Measurements from ENCODE around the gene CYB5R4.

Gene CYB5R4

DNA sequence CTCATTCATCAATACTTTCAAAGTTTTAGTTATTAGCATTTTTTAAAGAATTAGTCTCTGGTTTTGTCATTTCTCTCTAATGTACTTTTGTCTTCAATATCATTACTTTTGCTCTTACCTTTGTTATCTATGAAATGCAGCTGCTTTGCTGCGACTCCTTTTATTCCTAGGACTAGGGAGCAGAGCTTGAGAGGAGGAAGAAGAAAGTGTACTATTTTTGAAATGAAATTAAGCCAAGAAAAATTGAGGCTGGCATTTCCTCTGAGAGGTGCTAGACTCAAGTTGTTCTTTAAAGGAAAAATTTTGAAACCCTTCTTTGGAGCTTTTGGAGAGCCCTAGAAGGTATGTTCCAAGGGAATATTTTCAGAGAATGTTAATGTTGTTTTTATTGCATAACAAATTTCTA is 125.8 kb downstream of the CYB5R4 start:
- no peak overlapping the region for H3K27ac ChIP-seq
- TF ChIP-seq, protein P1, sequence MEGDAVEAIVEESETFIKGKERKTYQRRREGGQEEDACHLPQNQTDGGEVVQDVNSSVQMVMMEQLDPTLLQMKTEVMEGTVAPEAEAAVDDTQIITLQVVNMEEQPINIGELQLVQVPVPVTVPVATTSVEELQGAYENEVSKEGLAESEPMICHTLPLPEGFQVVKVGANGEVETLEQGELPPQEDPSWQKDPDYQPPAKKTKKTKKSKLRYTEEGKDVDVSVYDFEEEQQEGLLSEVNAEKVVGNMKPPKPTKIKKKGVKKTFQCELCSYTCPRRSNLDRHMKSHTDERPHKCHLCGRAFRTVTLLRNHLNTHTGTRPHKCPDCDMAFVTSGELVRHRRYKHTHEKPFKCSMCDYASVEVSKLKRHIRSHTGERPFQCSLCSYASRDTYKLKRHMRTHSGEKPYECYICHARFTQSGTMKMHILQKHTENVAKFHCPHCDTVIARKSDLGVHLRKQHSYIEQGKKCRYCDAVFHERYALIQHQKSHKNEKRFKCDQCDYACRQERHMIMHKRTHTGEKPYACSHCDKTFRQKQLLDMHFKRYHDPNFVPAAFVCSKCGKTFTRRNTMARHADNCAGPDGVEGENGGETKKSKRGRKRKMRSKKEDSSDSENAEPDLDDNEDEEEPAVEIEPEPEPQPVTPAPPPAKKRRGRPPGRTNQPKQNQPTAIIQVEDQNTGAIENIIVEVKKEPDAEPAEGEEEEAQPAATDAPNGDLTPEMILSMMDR (conservative IDR thresholded peaks at IDR 0.05), result no peak

DNA sequence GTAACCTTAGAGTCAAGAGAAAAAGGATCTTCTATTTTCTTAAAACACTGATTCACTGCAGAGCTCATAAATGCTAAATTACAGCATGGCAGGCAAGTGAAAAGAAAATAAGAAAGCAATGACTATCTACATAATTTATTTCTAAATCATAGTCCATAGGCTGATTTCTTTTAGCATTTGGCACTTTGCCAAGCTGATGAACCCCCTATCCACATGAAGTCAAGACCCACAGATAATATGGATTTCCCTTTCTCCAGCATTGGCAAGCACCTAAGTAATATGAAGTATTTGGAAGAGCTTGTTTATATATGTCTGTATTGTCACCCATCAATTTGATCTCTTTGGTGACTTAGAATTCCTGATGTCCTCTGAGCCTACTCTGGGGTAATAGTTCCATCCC is 126.2 kb downstream of the CYB5R4 start:
- no peak overlapping the region for H3K27ac ChIP-seq
- TF ChIP-seq, protein P1 (conservative IDR thresholded peaks at IDR 0.05), result no peak

DNA sequence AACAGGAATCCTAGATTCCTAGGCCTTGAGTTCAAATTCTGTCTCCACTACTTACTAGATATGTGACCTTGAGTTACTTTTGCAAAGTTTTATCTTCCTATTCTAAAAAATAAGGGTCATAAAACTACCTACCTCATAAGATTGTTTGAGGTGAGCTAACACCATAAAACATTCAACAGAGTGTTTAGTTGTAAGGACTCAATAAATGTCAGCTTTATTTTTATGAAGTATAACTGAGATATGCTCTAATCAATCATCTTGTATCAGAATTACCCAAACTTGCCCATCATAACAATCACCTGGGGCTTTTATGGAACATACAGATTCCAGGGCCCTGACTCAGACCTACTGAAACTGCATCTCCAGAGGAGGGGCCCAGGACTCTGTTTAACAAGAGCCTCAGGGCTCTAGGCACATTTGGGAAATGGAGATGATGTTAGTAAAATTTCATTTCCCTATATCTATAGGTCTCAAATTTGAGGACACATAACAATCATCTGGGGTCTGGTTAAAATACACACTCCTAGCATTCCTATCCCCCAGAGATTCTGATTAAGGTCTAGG is 138.6 kb downstream of the CYB5R4 start:
- TF ChIP-seq, protein P1 (conservative IDR thresholded peaks at IDR 0.05), result no peak
- no peak overlapping the region for H3K27ac ChIP-seq

DNA sequence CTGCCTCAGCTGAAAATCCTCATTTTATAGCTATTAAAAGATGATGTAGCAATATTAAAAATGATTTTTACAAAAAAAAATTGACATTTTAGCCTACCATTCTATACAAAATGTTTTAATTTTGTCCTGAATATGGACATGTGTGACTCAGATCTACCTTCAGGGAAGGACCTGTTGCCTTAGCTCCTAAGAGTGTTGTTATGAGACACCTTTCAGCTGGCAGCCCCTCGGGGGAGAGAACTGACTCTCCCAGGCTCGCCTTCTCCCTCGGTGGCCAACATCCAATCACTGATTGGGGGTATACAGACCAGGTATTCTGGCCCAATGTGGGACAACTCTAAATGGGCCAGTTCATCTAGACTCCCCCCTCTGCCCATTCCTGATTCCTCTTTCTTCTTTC is 141.6 kb downstream of the CYB5R4 start:
- no peak overlapping the region for H3K27ac ChIP-seq
- TF ChIP-seq, protein P1 (conservative IDR thresholded peaks at IDR 0.05), result no peak

DNA sequence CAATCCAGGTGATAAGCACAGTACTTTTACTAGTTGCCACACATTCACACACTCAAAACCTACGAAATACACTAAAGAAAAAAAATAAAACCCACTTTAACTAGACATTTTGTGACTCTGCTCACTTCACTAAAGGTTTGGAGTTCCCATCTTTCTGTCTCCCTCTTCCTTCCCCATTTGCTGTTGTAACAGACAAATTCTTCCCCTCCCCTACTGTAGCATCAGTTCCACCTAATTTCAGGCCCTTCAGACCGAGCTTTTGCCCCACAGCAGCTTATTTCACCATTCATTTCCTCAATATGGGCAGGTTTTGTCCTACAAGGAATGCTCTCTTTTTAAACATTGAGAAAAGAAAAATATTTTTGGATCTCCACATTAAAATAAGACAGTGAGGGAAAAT is 142.7 kb downstream of the CYB5R4 start:
- H3K27ac ChIP-seq, result no peak overlapping the region
- TF ChIP-seq, protein P1 (conservative IDR thresholded peaks at IDR 0.05), result no peak

DNA sequence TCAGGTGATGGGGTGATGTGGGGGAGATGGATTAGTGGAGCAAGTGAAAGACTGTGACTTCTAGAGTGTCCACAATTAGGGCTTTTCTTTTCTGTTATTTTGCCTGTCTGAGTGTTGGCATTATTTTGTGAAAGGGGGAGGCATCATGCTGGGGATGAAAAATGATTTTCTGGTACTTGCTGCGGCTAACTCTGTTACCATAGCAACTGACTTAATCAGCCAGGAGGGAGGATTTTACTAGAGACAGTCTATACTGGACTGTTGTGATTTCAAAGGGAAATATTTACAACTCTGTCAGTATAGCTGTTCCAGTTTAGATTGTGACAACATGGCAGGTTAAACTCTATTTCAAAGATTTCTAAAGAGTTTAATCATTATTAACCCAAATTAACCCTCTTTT is 143.6 kb downstream of the CYB5R4 start:
- H3K27ac ChIP-seq, result no peak overlapping the region
- TF ChIP-seq, protein P1 (conservative IDR thresholded peaks at IDR 0.05), result no peak

DNA sequence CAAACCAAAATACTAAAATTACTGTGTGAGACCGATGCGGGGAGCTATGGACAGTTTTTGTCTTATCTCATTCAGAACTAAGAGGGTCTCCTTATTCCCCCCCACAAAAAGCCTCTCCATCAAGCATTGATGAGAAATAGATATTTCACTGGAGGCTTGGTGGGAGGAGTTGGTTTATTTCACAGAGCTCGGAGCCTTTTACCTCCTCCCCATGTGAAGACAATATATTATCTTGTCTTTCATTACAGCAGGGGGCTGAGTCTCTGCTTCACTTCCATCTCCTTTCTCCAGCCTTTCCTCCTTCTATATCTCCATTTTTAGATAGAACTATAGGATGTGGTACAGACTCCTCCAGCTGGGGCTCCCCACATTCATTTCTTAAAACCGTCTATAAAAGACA is 144.2 kb downstream of the CYB5R4 start:
- no peak overlapping the region for H3K27ac ChIP-seq
- TF ChIP-seq, protein P1 (conservative IDR thresholded peaks at IDR 0.05), result no peak
